Activated naive CD8-positive, alpha-beta T cell treated with anti-CD3 and anti-CD28 coated beads, Interleukin-2, amount 50 U/mL, for 16 hours (primary cell): Measurements from ENCODE around the gene RAG1.
"Not testable (repeated sequence)": the region's sequence is repeated elsewhere in the genome, so short reads cannot be mapped to it uniquely, and the experiment has no call there.

Experiments used
- DNase-seq: peaks from one replicate; pipeline ENCODE4 v3.0.0-alpha.2; 2020; ENCODE audit warnings: low read depth, low spot score

RAG1 gene

DNA sequence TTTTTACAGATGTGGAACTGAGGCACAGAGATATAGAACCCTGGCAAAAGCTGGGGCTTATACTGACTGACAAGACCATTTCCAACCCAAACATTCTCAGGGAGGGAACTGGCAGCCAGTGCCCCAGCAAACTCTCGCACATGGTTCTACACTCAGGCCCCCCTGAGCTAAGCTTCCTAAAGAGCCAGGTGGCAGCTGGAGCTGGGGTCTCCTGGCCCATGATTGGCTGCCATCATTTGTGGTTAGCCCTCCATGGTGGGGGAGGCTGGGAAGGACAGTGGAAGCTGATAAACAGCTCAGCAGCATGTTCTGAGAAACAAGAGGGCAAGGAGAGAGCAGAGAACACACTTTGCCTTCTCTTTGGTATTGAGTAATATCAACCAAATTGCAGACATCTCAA lies at the start of gene RAG1:
TSS of gene RAG1 (plus strand) at position 314 of the 400 bp plus-strand sequence. CDS start 5,298 bp downstream, outside the sequence.
- no peak for DNase-seq

GRCh38 chr11:36530840-36531239 lies 37.0 kb upstream of the RAG1 start:
- DNase-seq = no peak

DNA sequence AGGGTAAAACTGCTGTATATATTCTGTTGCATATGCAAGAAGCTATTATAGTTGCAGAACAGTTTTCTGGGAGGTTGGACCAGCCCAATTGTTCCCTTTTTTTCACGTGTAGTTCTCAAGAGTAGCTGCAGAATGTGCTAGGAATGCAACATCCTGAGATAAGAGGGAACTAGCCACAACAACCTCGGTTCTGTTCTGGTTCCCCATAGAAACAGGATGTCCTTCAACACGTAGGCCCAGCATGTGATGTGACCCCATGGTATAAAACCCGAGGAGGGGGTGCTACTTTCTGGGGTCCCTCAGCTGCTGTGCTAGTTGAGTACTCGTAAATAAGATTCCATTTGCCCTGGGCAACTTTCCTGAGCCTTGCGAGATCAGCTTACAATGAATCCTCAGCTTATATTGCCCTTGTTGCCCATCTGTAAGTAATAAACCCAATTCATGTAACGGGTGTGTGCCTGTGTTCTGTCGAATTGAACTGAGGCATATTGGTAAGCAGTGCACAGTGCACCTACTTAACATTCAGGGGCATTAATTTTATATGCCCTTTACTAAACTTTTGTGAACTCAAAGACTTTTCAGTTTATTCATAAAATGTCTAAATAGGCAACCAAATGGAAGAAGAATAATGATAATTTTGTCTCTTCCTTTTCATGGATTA lies 34.7 kb upstream of the RAG1 start:
- no peak for DNase-seq

GRCh38 chr11:36534276-36534840 lies 33.4 kb upstream of the RAG1 start:
- DNase-seq = no peak

GRCh38 chr11:36540998-36541397 lies 26.8 kb upstream of the RAG1 start:
- no peak for DNase-seq

- no peak for DNase-seq
Observed at GRCh38 chr11:36550385-36551115, 17.3 kb upstream of the RAG1 start.

DNA sequence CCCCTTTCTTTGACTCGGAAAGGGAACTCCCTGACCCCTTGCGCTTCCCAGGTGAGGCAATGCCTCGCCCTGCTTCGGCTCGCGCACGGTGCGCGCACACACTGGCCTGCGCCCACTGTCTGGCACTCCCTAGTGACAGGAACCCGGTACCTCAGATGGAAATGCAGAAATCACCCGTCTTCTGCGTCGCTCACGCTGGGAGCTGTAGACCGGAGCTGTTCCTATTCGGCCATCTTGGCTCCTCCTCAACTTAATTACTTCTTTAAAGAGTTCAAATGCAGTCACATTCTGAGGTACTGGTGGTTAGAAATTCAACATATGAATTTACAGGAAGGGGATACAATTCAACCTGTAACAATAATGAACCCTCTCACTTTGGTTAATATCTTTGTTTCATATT lies 10.4 kb upstream of the RAG1 start:
- DNase-seq = not testable (repeated sequence)

- DNase-seq = no peak
Observed at GRCh38 chr11:36557991-36558390, 9.8 kb upstream of the RAG1 start.

DNA sequence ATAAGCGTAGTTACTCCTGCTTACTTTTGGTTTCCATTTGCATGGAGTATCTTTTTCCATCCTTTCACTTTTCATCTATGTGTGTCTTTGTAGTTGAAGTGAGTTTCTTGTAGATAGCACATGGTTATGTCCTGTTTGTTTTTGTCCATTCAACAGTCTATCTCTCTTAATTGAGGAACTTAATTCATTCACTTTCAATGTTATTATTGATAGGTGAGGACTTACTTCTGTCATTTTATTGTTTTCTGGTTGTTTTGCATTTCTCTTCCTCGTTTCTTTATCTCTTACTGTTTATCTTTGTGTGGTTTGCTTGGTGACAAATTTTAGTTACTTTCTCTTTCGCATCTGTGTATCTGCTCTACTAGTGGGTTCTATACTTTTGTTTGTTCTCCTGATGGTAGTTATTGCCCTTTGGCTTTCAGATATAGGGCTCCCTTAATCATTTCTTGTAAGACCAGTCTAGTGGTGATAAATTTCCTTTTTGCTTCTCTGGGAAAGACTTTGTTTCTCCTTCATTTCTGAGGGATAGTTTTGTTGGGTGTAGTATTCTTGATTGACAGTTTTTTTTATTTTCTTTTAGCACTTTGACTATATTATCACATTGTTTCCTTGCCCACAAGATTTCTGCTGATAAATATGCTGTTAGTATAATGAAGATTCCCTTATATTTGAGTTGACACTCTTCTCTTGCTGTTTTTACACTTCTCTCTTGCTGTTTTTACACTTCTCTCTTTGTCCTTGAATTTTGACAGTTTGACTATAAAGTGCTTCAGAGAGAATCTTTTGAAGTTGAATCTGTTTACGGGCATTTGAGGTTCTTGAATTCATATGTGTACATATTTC lies 9.0 kb upstream of the RAG1 start:
- DNase-seq = no peak

- DNase-seq = no peak
Observed at GRCh38 chr11:36564376-36565030, 3.3 kb upstream of the RAG1 start.

GRCh38 chr11:36565031-36565610 lies 2.7 kb upstream of the RAG1 start:
- no peak for DNase-seq

DNA sequence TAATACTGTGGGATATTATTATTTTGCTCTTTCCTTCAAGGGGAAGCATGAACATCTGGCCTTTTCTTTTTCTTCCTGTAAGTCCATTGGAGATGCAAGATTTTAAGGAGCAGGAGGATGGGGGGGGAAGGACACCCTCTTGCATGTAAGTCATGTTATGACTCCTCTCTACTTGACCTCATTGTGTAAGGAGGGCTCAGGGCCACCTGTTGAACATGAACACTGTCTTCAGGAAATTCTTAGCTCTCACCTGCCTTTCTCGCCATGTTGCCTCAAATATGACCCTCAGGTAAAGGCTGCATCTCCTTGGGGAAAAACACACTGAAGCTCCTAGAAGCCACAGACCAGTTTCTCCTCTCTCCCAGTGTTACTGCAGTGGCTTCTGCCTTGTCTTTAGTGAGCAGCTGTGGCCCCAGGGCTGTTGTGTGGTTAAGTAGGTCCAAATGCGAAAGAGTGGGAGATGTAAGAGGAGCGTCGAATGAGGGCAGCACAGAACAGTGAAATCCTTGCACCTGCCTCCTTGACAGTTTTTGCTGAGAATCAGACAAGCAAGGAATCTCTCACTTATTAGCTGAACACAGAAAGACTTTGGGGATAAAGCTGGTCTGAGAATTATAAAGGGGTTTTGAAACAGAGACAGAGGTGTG lies 1.3 kb upstream of the RAG1 start:
- DNase-seq = no peak

- DNase-seq = no peak
Observed at GRCh38 chr11:36569095-36569494, 1.3 kb downstream of the RAG1 start.

DNA sequence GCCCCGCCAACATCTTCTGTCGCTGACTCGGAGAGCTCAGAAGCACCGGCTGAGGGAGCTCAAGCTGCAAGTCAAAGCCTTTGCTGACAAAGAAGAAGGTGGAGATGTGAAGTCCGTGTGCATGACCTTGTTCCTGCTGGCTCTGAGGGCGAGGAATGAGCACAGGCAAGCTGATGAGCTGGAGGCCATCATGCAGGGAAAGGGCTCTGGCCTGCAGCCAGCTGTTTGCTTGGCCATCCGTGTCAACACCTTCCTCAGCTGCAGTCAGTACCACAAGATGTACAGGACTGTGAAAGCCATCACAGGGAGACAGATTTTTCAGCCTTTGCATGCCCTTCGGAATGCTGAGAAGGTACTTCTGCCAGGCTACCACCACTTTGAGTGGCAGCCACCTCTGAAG lies 6.7 kb downstream of the RAG1 start:
- DNase-seq = no peak

DNA sequence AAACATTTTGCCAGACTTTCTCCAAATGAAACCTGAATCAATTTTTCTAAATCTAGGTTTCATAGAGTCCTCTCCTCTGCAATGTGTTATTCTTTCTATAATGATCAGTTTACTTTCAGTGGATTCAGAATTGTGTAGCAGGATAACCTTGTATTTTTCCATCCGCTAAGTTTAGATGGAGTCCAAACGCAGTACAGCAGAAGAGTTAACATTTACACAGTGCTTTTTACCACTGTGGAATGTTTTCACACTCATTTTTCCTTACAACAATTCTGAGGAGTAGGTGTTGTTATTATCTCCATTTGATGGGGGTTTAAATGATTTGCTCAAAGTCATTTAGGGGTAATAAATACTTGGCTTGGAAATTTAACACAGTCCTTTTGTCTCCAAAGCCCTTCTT lies 9.6 kb downstream of the RAG1 start:
- DNase-seq = no peak

GRCh38 chr11:36577859-36578258 lies 10.1 kb downstream of the RAG1 start:
- DNase-seq = no peak

DNA sequence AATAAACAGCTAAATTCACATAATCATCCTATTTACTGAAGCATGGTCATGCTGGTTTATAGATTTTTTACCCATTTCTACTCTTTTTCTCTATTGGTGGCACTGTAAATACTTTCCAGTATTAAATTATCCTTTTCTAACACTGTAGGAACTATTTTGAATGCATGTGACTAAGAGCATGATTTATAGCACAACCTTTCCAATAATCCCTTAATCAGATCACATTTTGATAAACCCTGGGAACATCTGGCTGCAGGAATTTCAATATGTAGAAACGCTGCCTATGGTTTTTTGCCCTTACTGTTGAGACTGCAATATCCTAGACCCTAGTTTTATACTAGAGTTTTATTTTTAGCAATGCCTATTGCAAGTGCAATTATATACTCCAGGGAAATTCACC lies 10.7 kb downstream of the RAG1 start:
- no peak for DNase-seq

DNA sequence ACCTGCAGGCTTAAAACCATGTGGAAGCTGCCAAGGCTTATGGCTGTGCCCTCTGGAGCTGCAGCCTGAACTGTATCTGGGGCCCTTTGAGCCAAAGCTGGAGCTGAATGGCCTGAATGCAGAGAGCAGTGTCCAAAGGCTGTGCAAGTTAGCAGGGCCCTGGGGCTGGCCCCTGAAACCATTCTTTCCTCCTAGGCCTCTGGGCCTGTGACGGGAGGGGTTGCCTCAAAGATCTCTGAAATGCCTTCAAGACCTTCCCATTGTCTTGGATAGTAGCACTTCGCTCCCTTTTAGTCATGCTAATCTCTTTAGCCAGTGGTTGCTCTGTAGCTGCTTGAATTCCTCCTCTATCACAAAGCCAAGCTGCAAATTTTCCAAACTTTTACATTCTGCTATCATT lies 13.7 kb downstream of the RAG1 start:
- no peak for DNase-seq

DNA sequence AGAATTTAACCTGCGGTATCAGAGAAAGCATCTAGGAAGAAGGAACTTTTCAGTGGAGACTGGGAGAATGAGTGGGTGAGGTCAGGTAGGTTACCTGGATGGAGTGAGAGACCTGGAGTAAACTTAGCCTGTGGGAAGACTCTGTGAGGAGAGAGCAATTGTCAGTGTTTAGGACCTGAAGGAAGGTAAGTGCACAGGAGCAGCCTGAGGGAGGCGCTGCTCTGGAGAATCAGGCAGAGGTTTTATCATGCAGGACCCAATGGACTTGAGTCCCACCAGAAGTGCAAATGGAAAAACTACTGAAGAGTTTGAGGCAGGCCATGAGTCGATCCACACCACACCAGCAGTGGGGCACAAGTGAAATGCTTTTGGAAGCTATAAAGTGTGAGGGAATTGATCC lies 15.9 kb downstream of the RAG1 start:
- no peak for DNase-seq

DNA sequence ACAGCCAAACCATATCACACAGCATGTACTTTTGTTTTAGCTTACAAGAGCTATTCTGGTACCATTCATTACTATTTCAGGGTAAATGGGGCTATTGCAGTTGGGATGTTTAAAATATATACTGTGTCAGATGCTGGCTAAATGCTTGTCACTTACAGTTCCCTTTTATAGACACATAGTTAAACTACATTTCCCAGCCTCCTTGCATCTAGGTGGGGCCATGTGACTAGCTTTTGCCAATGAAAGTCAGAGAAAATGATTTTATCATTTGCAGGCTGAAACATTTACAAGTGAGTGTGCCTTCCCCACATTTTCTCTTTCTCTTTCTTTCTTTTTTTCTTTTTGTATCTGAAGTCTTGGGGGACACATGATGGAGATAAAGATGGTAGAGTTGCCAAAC lies 18.7 kb downstream of the RAG1 start:
- DNase-seq = no peak

DNA sequence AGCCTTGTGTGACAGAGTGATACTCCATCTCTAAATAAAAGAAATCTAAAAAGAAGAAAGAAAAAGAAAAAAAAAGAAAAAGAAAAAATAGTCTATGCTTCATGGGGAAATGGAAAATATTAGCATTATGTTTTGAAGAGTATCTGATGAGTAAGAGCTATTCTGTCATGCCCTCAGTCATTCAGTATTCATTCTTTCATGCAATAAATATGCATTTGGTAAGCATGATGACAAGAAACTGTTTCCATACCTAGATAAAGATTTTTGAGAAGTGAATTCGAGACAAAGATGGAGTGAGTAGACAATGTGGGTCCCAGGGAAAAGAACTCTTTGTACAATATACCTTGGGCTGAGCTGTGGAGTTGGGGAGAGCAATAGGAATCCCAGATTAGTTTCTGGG lies 20.3 kb downstream of the RAG1 start:
- DNase-seq = no peak
